DND-41 (cell line): ENCODE results near the gene TBXAS1.

Experiments used
- CTCF ChIP-seq: IDR thresholded peaks from 2 replicates; pipeline ENCODE4 v1.5.1; 2012; ENCODE audit warnings: borderline replicate concordance, low read length, moderate library complexity, mild to moderate bottlenecking; ENCODE audit not compliant: poor library complexity, severe bottlenecking; ENCODE audit errors: extremely low read depth
- EZH2 ChIP-seq: IDR thresholded peaks from 3 replicates; pipeline ENCODE4 v1.6.1; 2012; ENCODE audit warnings: borderline replicate concordance, low read depth, mild to moderate bottlenecking, moderate library complexity, low read length, inconsistent platforms; ENCODE audit not compliant: severe bottlenecking

- TF ChIP-seq EZH2 (no peak), CTCF (no peak)
These were observed 230.5 kb downstream of the TBXAS1 start for GRCh38 chr7:140059273-140060242.
